Right lobe of liver (tissue), 4 donors: Measurements from ENCODE around the gene FSTL4.

Experiments used
- POLR2A ChIP-seq: fragments of 450-650 bp; IDR thresholded peaks from one replicate; pipeline ENCODE4 v1.6.1; 2017; ENCODE audit warnings: antibody characterized with exemption, mild to moderate bottlenecking
- TF ChIP-seq, protein P1 (sequence below), 4 donors: fragments of 200-600 bp in 3 of 4; fragments of 450-650 bp in 1 of 4; IDR thresholded peaks; one replicate each; pipeline versions ENCODE4 v1.5.1 to v1.8.0; 2016 to 2022; ENCODE audit warnings: antibody characterized with exemption in 4 of 4, mild to moderate bottlenecking in 2 of 4
- donor health status: DM: no; HTN: no; CAD: no.
- donor health status: DM: no; HTN: no; CAD: no.
- donor health status: DM: no; HTN: yes; CAD: no.

- no peak for TF ChIP-seq POLR2A
- TF ChIP-seq, protein P1, sequence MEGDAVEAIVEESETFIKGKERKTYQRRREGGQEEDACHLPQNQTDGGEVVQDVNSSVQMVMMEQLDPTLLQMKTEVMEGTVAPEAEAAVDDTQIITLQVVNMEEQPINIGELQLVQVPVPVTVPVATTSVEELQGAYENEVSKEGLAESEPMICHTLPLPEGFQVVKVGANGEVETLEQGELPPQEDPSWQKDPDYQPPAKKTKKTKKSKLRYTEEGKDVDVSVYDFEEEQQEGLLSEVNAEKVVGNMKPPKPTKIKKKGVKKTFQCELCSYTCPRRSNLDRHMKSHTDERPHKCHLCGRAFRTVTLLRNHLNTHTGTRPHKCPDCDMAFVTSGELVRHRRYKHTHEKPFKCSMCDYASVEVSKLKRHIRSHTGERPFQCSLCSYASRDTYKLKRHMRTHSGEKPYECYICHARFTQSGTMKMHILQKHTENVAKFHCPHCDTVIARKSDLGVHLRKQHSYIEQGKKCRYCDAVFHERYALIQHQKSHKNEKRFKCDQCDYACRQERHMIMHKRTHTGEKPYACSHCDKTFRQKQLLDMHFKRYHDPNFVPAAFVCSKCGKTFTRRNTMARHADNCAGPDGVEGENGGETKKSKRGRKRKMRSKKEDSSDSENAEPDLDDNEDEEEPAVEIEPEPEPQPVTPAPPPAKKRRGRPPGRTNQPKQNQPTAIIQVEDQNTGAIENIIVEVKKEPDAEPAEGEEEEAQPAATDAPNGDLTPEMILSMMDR (IDR thresholded peaks at IDR 0.05), result no peak
These were observed 183.3 kb downstream of the FSTL4 start for GRCh38 chr5:133429046-133429445.
